RPMI7951 (cell line): Measurements from ENCODE around the gene ARL10. TPM values are rescaled to one million over a fixed set of nuclear protein-coding genes. Genes with fewer than 3 reads are reported as not detected.

Experiments
- DNase-seq: peaks from one replicate; pipeline ENCODE4 v3.0.0-alpha.2; 2012; ENCODE audit warnings: low read depth
- total RNA-seq: library from RNA; depleted of rRNA; stranded (reverse); fragments of >200 nt; shearing (Covaris generic); gene quantifications from 2 replicates; pipeline ENCODE4 v1.2.3, GENCODE V29; 2014

The ARL10 gene
- total RNA-seq, 1 experiment from 2014 or later, result 1.4 TPM

DNA sequence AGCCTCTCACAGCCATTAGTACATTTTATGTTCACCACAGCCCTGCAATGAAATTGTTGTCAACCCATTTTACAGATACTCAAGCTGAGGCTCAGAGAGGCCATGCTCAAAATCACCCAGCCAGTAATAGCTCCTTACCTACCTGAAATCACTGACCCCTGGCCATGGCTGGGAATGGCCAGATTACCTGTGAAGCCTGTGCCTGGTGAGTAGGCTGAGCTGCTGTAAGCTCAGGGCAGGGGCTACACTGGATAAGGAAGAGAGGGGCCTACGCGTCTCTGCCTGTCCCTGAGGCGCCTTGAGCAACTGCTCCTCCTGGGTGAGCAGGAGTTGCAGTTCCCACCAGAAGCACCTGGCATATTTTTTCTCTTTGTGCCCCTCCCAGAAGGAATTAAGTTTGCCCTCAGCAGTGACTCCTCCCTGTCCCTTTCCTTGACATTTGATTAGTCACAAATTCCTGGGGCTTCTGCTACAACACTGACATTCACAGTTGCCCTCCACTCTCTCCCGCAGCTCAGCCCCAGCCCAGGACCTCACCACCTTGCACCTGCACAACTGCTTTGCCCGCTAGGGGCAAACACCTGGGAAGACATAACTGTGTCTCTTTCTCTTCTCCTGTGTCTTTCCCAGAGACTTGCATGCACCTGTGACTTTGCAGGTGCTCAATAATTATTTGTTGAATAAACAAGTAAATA is 45.3 kb downstream of the ARL10 start:
- no peak for DNase-seq

DNA sequence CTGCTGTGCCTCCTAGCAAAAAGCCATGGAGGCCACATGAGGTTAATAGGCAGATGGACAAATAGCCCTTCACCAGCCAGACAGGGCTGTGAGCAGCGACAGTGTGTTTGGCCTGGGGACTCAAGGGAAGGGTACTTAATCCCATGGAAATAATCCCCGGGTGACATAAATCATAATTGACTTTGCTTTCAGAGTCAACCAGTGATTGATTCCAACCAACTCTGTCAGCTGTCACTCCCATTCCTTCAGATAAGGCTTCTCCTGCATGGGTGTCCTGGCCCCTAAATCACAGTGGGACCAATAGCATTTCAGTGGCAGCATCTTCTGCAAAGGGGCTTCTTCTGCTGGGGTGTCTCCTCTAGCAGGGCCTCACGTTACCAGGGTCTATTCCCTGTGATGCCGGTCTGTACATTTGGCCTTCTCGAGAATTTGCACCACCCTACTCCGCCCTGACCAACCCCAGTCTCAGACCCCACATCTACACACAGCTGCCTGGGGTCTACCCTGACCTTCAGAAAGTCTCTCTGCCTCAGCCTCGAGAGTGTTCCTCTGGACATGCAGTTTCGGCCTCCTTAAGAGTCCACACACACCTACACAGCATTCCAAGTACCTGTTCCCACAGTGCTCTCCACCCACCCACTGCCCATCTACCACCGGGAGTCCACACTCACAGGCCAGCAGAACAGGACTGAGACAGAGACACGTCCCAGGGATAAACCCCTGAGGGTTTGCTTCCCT is 47.4 kb downstream of the ARL10 start:
- DNase-seq, result no peak

DNA sequence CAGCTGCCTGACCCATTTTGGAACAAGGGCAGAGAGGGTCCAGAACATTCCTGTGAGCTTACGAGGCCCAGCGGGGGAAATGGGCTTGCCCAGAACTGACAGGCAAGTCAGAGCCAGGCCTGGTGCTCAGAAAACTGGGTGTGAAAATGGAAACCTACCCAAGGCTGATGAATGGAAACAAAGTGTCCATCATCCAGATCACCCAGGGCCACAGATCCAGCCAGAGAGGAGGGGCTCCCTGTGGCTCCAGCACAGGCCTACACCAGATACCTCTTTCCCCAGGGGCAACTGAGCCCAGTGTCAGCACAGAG is 47.9 kb downstream of the ARL10 start:
- no peak for DNase-seq

DNA sequence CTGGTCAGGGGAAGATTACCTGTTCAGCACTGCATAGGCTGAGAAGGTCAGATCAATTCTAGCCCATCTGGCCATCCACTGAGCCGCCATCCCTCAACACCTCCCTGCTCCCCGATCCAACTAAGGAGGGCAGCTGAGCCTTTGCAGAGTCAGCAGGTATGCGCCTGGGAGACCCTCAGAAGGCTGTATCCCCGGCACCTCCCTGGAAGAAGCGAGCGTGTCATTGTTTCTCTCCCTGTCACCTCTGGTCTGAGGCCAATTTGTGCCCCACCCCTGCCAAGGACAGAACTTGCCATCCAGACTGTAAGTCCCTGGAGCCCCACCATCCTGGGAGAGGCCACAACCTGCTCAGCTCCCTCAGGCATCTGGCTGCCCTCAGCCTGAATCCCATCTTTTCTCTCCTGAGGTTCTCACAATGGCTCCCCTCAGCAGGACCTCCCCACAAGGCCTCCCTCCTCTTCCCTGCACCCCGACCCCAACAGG is 48.5 kb downstream of the ARL10 start:
- DNase-seq, result no peak

DNA sequence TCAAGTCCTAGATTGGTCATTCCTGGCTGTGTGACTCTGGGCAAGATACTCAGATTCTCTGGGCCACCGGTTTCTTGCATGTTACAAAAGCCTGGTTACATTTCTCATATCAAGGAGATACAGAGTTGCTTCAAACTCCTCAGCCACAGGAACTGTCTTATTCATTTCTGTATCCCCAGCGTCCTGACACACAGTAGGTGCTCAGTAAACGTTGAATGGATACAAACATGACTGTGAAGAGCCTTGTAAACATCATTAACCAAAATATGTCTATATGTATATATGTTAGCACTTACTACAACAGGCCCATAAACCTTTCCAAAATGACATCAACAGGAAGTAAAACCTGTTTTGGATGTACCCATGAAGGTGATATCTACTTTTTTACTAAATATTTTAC is 49.4 kb downstream of the ARL10 start:
- DNase-seq, result no peak

DNA sequence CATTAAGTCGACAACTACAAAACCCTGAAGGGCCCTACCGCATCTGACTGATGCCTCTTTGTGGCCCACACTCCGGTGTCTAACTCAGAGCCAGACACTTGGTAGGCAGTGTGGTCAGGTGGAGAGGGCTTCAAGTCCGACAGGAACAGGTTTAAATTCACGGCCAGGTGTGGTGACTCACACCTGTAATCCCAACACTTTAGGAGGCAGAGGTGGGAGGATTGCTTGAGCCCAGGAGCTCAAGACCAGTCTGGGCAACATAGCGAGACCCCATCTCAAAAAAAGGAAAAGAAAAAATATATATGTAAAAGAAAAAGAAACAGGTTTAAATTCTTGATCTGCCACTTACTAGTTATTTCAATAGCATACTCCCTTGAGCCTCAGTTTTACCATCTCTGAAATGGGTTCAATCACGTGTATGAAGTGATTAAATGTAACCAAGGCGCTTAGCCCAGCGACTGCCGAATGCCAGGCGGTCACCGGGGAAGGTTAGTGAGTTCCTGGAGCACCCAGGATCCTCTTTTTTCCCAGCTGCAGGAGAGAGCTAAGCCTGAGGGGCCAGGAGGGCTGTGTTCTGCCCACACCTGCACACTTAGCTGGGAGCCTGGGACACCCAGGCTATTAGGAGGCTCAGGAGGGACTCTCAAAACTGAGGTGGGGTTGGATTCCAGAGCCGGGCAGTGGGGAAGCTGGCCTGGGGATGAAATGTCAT is 50.1 kb downstream of the ARL10 start:
- DNase-seq, result peak; percentile 12

DNA sequence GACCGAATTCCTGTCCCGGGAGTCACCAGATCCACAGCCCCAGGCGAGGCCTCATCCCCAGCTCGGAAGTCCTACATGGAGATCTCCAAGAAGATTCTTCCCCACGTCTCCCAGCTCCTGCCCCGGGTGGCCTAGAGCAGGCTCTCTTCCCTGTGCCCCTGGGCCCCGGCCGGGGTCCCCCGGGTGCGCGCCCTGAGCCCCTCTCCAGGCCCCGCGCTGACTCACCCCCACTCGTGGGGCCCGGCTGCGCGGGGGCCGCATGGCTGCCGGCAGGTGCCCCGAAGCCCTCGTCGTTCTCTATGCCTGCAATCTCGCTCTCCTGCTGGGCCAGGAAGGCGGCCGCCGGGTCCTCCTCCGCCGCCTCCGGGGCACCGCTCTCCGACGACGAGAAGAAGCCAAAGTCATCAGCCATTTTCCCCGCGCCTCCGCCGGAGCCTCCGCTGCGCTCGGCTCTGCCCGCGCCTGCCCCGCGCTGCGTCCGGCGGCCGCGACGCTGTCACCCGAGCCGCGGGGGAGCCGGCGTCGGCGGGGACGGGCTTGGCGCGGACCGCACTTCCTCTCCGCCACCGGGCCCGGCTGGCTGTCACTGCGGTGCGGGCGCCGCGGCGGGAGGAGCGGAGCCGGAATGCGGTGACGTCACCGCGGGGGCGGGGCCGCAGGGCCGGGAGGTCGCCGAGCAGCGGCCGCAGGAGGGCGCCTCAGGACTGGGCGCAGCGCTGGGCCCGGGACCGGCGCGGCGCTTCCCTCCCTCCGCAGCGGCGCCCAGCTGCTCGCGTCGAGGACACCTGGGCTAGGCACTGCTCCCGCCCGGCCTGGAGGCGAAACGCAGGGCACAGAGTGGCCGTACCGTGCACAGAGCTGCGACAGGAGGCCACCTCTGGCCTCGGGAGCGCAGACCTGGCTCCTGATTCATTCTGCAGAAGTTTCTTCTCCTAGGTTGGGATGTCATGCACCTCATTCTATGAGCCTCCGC is 51.0 kb downstream of the ARL10 start, which contains the start of gene CLTB:
TSS of gene CLTB (minus strand) at position 588 of the 973 bp plus-strand sequence. CDS start at position 412, 176 bp downstream.
- peak; percentile 80 for DNase-seq

- no peak for DNase-seq
Measured at GRCh38 chr5:176416965-176417364, 51.7 kb downstream of the ARL10 start.

DNA sequence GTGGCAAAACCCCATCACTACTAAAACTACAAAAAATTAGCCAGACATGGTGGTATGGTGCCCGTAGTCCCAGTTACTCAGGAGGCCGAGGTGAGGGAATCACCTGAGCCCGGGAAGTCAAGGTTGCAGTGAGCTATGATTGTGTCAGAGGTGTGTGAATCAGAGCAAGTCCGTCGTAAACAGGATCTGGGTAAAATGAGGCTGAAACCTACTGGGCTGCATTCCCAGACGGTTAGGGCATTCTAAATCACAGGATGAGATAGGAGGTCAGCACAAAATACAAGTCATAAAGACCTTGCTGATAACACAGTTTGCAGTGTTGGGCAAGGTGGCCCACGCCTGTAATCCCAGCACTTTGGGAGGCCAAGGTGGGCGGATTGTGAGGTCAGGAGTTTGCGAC is 53.0 kb downstream of the ARL10 start:
- no peak for DNase-seq

- DNase-seq, result no peak
Measured at GRCh38 chr5:176420086-176420485, 54.8 kb downstream of the ARL10 start.

GRCh38 chr5:176420972-176421544 is 55.8 kb downstream of the ARL10 start:
- no peak for DNase-seq

- no peak for DNase-seq
Measured at GRCh38 chr5:176424181-176424580, 58.9 kb downstream of the ARL10 start.

DNA sequence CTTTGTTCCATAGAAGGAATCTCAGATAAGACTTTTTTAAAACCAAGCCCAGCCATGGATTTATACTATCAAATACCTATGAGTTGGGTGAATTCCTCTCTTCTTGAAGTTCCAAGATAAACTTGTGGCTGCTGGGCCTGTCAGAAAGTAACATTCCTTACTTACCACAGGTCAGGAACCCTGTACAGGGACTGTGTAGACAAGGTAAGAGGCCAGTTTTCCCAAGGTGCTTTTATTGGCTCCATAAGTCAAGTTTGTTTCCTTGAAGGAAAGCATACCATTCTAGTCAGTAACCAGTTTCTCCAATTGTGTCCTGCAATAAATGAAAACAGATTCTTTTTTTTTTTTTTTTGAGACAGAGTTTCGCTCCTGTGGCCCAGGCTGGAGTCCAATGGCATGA is 59.9 kb downstream of the ARL10 start:
- no peak for DNase-seq

GRCh38 chr5:176425791-176426190 is 60.5 kb downstream of the ARL10 start:
- DNase-seq, result no peak

DNA sequence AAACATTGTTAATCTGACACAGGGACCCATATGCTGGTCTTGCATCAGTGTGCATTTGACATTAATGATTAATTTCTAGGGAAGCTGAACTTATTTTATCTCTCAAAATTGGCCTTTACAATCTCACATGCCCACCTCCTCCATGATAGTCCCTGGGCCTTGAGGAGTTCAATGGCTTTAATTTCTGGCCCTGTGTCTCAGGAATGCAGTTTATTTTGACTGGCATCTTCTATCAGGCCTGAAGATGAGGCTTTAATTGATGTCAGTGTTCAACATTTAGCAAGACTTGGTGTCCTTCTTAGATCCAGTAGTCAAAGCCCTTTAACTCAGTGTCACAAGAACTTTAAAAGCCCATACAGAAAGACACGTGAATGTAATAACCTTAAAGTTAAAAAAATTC is 61.6 kb downstream of the ARL10 start:
- DNase-seq, result no peak

GRCh38 chr5:176427971-176428370 is 62.7 kb downstream of the ARL10 start:
- peak; percentile 46 for DNase-seq

GRCh38 chr5:176429972-176430371 is 64.7 kb downstream of the ARL10 start:
- peak; percentile 17 for DNase-seq
